Measurements from ENCODE around the gene TCFL5.

The TCFL5 gene

GRCh38 chr20:62814060-62814708, 47.4 kb downstream of the TCFL5 start:
- in situ Hi-C loops (cut with MboI; ENCODE audit: low sequenced_read_pairs) = no loop called here

- in situ Hi-C loops (cut with MboI; ENCODE audit: low sequenced_read_pairs) = no loop called here
Measured at GRCh38 chr20:62813588-62813987, 48.0 kb downstream of the TCFL5 start.

GRCh38 chr20:62812907-62813200, 48.8 kb downstream of the TCFL5 start:
- in situ Hi-C loops (cut with MboI; ENCODE audit: low sequenced_read_pairs) = no loop called here

- in situ Hi-C loops (cut with MboI; ENCODE audit: low sequenced_read_pairs) = no loop called here
Measured at GRCh38 chr20:62812181-62812906, 49.3 kb downstream of the TCFL5 start.

- in situ Hi-C loops (cut with MboI; ENCODE audit: low sequenced_read_pairs) = no loop called here
Measured at GRCh38 chr20:62811720-62812119, 49.9 kb downstream of the TCFL5 start.

- in situ Hi-C loops (cut with MboI; ENCODE audit: low sequenced_read_pairs) = no loop called here
Measured at GRCh38 chr20:62811320-62811719, 50.3 kb downstream of the TCFL5 start.

GRCh38 chr20:62809530-62810428, 51.8 kb downstream of the TCFL5 start:
- in situ Hi-C loops (cut with MboI; ENCODE audit: low sequenced_read_pairs) = no loop called here

GRCh38 chr20:62808211-62808865, 53.3 kb downstream of the TCFL5 start:
- in situ Hi-C loops (cut with MboI; ENCODE audit: low sequenced_read_pairs) = no loop called here

- in situ Hi-C loops (cut with MboI; ENCODE audit: low sequenced_read_pairs) = no loop called here
Measured at GRCh38 chr20:62807444-62808210, 54.0 kb downstream of the TCFL5 start.

- in situ Hi-C loops (cut with MboI; ENCODE audit: low sequenced_read_pairs) = no loop called here
Measured at GRCh38 chr20:62806383-62807050, 55.1 kb downstream of the TCFL5 start.

- in situ Hi-C loops (cut with MboI; ENCODE audit: low sequenced_read_pairs) = no loop called here
Measured at GRCh38 chr20:62805711-62806382, 55.8 kb downstream of the TCFL5 start.

GRCh38 chr20:62805155-62805710, 56.4 kb downstream of the TCFL5 start:
- in situ Hi-C loops (cut with MboI; ENCODE audit: low sequenced_read_pairs) = no loop called here

GRCh38 chr20:62804627-62805154, 56.9 kb downstream of the TCFL5 start, which contains the start of gene OGFR:
OGFR (plus strand) TSS chr20:62804835; CDS start chr20:62804860, 25 bp downstream.
- in situ Hi-C loops (cut with MboI; ENCODE audit: low sequenced_read_pairs) = no loop called here

GRCh38 chr20:62804021-62804626, 57.5 kb downstream of the TCFL5 start:
- in situ Hi-C loops (cut with MboI; ENCODE audit: low sequenced_read_pairs) = no loop called here

GRCh38 chr20:62802026-62802712, 59.5 kb downstream of the TCFL5 start:
- in situ Hi-C loops (cut with MboI; ENCODE audit: low sequenced_read_pairs) = no loop called here

- in situ Hi-C loops (cut with MboI; ENCODE audit: low sequenced_read_pairs) = no loop called here
Measured at GRCh38 chr20:62801284-62802010, 60.2 kb downstream of the TCFL5 start.
